ENCODE results near the gene UNK. TPM values are rescaled to one million over a fixed set of nuclear protein-coding genes. Genes with fewer than 3 reads are reported as not detected.

Gene UNK
- total RNA-seq, 4 donors from 2014 or later: 18.0 to 23.7 (median 20.0) TPM

DNA sequence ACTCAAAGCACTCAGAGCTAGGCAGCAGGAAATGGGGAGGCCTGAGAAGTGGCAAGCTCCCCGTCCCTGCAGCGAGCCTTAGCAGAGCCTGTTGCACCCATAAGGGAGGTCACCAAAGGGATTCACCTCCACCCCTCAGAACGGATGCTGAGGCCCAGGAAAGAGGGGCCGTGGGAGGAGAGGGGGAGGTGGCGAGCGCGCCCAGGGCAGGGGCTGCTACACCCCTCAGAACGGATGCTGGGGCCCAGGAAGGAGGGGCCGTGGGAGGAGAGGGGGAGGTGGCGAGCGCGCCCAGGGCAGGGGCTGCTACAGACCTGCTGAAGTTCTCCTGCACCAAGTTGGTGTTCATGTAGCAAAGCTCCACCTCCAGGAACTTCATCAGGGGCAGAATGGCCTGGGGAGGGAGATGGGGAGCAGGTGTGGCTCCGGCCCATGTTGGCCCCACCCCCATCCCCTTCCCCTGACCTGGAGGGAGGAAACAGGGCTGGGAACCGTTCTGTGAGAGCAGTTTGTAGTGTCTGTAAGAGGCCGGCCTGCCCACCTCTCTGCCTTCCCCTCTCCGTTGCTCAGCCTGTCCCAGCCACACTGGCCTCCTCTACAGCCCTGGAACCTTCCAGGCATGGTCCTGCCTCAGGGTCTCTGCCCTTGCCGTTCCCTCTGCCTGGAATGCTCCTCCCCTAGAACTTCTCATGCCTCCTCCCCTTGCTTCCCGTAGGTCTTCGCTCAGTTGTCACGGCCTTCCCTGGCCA lies 48.2 kb downstream of the UNK start:
- Histone ChIP-seq H3K9me3 (no peaks in the 10 kb centered on the region), H3K27ac (replicated peaks in 1 of 4) (peak overlapping the region; percentile 27 to 67 (median 43)), H3K4me1 (peaks cover 17 to 35% (median 31%) of the 10 kb centered on the region in 4 donors), H3K36me3 (peaks cover 0 to 69% (median 30%) of the 10 kb centered on the region in 4 donors), H3K27me3 (no peaks in the 10 kb centered on the region), H3K4me3 (no peak overlapping the region)
- WGBS: 62% methylated on average over 19 of the region's 20 CpGs
- DNase-seq (ENCODE audit: extremely low spot score): no peak
- TF ChIP-seq EP300 (IDR thresholded peaks at IDR 0.05) (no peak), POLR2AphosphoS5 (IDR thresholded peaks at IDR 0.05) (no peak)
- TF ChIP-seq, protein P1, sequence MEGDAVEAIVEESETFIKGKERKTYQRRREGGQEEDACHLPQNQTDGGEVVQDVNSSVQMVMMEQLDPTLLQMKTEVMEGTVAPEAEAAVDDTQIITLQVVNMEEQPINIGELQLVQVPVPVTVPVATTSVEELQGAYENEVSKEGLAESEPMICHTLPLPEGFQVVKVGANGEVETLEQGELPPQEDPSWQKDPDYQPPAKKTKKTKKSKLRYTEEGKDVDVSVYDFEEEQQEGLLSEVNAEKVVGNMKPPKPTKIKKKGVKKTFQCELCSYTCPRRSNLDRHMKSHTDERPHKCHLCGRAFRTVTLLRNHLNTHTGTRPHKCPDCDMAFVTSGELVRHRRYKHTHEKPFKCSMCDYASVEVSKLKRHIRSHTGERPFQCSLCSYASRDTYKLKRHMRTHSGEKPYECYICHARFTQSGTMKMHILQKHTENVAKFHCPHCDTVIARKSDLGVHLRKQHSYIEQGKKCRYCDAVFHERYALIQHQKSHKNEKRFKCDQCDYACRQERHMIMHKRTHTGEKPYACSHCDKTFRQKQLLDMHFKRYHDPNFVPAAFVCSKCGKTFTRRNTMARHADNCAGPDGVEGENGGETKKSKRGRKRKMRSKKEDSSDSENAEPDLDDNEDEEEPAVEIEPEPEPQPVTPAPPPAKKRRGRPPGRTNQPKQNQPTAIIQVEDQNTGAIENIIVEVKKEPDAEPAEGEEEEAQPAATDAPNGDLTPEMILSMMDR (IDR thresholded peaks at IDR 0.05): no peak
- intact Hi-C loops (cut with DNase I): no loop called here

DNA sequence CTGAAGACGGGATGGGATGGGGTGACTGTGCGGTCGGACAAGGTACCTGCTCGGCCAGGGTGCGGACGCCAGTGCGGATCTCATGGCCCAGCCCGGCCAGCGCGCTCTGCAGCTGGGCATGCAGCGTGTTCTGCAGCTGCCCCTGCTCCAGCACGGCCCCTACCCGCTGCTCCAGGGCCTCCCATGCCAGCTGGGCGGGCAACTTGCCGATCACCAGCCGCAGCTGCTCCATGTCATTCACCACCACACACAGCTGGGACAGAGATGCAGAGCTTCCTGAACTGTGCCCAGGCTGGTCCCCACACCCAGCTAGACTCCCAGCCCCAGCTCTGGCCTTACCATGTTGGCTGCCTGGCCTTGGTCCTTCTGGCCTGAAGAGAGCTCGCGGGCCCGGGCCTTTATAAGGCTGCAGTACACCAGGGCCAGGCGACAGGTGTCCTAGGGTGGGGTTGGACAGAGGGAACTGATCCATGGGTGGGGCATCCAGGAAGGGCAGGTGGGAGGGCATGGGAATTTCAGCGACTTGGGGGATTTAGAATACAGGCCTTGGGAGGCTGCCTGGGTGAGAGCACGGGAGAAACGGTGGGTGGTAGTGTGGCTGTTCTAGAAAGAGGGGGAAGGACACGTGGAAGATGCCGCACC lies 49.8 kb downstream of the UNK start:
- 96% methylated on average over 17 of the region's 25 CpGs for WGBS
- H3K27ac ChIP-seq (replicated peaks in 1 of 4): no peak overlapping the region
- peaks cover 10 to 27% (median 22%) of the 10 kb centered on the region in 4 donors for H3K4me1 ChIP-seq
- H3K9me3 ChIP-seq: no peaks in the 10 kb centered on the region
- no peaks in the 10 kb centered on the region for H3K27me3 ChIP-seq
- H3K4me3 ChIP-seq: no peak overlapping the region
- TF ChIP-seq, protein P1 (IDR thresholded peaks at IDR 0.05): no peak
- TF ChIP-seq EP300 (IDR thresholded peaks at IDR 0.05): no peak
- TF ChIP-seq POLR2AphosphoS5 (IDR thresholded peaks at IDR 0.05): no peak
- TF ChIP-seq POLR2A (IDR thresholded peaks at IDR 0.05; ENCODE audit: low read depth): no peak
- peaks cover 0 to 72% (median 27%) of the 10 kb centered on the region in 4 donors for H3K36me3 ChIP-seq
- DNase-seq (ENCODE audit: extremely low spot score): no peak
- intact Hi-C loops (cut with DNase I): no loop called here

DNA sequence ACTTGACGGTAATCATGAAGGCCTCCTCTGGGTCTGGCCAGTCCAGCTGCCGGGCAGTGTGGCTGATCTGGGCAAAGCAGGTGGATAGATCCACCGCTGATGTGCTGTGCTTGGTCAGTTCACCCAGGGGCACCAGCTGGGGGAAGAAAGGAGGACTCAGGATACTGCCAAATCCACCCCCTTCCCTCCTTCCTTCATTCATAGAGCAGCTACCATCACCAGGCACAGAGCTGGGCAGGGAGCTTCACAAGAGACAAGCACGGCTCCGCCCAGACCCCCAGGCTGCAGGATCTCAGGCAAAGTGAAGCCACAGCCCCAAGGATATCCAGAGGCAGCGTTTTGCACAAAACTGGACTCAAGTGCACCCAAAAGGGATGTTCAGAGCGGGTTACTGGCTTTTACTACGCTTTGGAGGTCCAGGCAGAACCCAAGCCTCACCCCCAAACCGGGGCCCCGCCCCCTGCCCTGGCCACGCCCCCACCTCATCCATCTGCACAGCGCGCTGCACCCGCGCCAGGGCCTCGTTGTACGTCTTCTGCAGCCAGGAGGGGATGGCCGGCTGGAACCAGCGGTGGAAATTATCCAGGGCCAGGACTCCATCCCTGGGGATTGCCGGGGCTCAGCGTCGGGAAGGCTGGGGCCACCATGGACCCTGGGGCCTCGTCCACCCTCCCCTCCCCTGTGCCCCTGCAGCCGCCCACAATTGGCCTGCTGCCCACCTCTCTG lies 50.5 kb downstream of the UNK start:
- WGBS: 65% methylated on average over 10 of the region's 24 CpGs
- DNase-seq (ENCODE audit: extremely low spot score): no peak
- no peaks in the 10 kb centered on the region for H3K27me3 ChIP-seq
- no peak overlapping the region for H3K4me3 ChIP-seq
- H3K27ac ChIP-seq (replicated peaks in 1 of 4): no peak overlapping the region
- no peaks in the 10 kb centered on the region for H3K9me3 ChIP-seq
- H3K4me1 ChIP-seq: peaks cover 10 to 27% (median 22%) of the 10 kb centered on the region in 4 donors
- intact Hi-C loops (cut with DNase I): no loop called here
- no peak for TF ChIP-seq POLR2AphosphoS5 (IDR thresholded peaks at IDR 0.05)
- no peak for TF ChIP-seq EP300 (IDR thresholded peaks at IDR 0.05)
- TF ChIP-seq POLR2A (IDR thresholded peaks at IDR 0.05; ENCODE audit: low read depth): no peak
- TF ChIP-seq, protein P1 (IDR thresholded peaks at IDR 0.05): no peak
- peaks cover 0 to 73% (median 25%) of the 10 kb centered on the region in 4 donors for H3K36me3 ChIP-seq

DNA sequence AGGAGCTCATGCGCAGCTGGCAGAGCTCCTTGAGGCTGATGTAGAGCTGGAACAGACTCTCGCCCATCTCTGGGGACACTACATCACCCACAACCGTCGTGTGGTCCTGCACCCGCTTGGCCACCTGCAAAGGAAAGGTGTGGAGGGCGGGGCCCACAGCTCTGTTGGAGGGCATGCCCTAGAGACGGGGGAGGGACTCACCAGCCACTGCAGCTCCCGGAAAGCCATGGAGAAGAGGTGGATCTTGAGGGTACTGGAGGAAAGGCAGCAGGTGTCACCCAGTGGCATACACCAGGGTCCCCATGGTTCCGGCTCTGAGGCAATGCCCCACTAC lies 51.0 kb downstream of the UNK start:
- peaks cover 0 to 73% (median 23%) of the 10 kb centered on the region in 4 donors for H3K36me3 ChIP-seq
- no peak for DNase-seq (ENCODE audit: extremely low spot score)

More for the DNA sequence above, 51.0 kb downstream of the UNK start:
- TF ChIP-seq, protein P1 (IDR thresholded peaks at IDR 0.05): no peak
- TF ChIP-seq POLR2AphosphoS5 (IDR thresholded peaks at IDR 0.05) (no peak), POLR2A (IDR thresholded peaks at IDR 0.05; ENCODE audit: low read depth) (no peak), EP300 (IDR thresholded peaks at IDR 0.05) (no peak)
- intact Hi-C loops (cut with DNase I): no loop called here
- 55% methylated on average over 5 of the region's 9 CpGs for WGBS
- no peaks in the 10 kb centered on the region for H3K9me3 ChIP-seq
- H3K27me3 ChIP-seq: no peaks in the 10 kb centered on the region
- H3K4me3 ChIP-seq: no peak overlapping the region
- peaks cover 10 to 27% (median 22%) of the 10 kb centered on the region in 4 donors for H3K4me1 ChIP-seq
- no peak overlapping the region for H3K27ac ChIP-seq (replicated peaks in 1 of 4)

All from esophagus muscularis mucosa (tissue), 4 donors.